K562 (cell line): ENCODE measurements around the gene ERP27.

ENCODE experiments used
- ETS1 ChIP-seq: conservative IDR thresholded peaks from 2 replicates; pipeline ENCODE4 v1.6.1; 2011; ENCODE audit warnings: low read depth, mild to moderate bottlenecking, low read length; ENCODE audit not compliant: control insufficient read depth
- TBL1XR1 ChIP-seq, 2 experiments: IDR thresholded peaks; 2 replicates each; pipeline ENCODE4 v1.6.1; 2012; ENCODE audit warnings: improper control_type of control experiment in 2 of 2, low read length in 2 of 2, mild to moderate bottlenecking in 1 of 2
- ZBTB8A ChIP-seq: fragments of 450-650 bp; IDR thresholded peaks from 2 replicates; pipeline ENCODE4 v1.6.1; 2018; ENCODE audit warnings: mild to moderate bottlenecking, moderate library complexity; ENCODE audit not compliant: partially characterized antibody

- no peak for TF ChIP-seq TBL1XR1 (IDR thresholded peaks at IDR 0.05; ENCODE audit: low read length in 2 of 2)
- TF ChIP-seq ETS1 = no peak
- TF ChIP-seq ZBTB8A = no peak
Measured at GRCh38 chr12:14913381-14913781, 25.0 kb downstream of the ERP27 start.
